Measurements from ENCODE around the gene CFAP298.
A peak's percentile ranks its signal among the peaks of the same experiment; 100 is the strongest.

The CFAP298 gene

DNA sequence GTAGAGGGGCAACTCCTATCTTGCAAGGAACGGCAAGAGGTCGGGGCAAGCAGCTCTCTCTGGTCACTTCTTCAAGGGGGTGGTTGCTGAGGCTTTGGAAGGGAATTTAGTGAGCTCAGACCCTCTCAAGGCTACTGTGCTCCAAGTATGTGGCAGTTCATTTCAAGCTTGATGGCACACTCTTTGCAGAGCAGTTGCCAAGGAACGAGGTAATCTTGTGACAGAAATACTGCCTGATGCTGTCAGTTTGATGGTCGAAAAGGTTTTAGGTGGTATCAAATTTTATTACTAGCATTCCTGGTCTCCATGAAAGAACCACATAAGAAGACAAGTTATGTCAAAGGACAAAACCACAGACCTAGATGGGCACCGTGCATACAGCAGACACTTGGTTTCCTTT is 13.1 kb downstream of the CFAP298 start:
- DNase-seq: peak in 1 of 3 experiments; percentile 49

DNA sequence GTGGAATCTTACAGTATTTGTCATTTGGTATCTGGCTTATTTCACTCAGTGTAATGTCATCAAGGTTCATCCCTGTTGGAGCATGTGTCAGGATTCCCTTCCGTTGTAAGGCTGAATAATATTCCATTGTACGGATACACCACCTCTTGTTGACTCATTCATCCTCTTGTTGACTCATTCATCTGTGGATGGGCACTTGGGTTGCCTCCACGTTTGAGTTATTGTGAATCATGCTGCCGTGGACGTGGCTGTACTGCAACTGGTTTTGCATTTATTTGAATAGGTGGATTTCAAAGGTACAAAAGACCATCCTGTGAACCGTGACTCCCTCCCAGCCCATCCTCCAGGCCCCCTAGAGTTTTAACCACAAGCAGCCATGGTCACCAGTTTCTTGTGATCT is 15.0 kb downstream of the CFAP298 start:
- no peak for DNase-seq

DNA sequence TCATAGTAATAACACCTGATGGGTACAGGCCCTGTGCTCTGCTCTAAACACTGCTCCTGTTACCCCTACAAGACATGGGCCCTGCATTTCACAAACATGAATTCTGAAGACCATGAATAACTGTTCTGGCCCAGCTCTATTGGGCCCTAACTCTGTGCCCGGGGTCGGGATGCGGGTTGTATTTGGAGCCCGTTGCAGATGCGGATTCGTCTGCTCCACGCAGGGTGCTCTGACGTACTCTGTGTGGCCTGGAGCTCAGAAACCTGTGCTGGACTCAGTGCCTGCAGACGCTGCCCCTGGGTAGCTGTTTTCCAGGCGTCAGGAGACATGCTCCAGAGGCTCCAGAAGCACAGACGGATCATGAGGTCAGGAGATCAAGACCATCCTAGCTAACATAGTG is 16.7 kb downstream of the CFAP298 start:
- DNase-seq: no peak

DNA sequence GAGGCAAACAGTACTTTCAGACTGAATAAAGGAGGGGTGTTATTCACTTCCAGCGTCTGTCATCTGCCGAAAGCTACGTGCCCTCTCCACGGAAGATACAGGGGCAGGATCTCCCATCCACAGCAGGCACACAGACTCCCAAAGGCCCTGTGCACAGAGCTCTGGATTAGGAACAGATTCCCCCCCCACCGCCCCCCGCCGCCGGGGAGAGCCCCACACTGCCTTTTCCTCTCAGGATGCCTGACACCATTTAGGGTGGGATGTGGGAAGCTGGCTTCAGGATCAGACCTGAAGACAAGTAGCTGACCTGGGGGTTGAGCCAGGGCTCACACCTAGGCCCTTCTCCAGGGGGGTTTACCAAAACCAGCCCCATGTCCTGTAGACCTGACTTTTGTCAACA is 18.5 kb downstream of the CFAP298 start:
- no peak for DNase-seq

DNA sequence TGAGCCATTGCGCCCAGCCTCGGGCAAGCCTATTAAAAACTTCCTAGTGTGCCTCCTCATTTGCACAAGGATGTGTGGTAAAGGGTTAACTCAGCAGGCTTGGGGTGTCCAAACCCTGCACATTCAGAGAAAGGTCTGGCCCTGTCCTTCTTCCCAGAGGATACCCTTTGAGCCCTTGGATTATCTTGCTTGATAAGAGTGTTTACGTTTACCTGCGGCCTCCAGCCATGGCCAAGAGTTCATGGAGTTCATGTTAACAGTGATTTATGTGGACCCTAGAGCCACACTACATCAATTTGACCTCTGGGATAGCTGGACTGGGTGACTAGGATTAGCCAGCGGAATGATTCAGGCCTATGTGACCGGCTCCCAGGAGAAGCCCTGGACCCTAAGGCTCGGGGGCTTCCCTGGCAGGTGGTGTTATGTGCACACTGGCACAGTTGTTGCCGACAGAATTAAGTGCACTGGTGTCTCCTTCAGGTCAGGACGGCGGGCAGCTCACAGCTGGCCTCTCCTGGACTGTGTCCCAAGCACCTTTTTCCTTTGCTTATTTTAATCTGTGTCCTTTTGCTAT is 19.2 kb downstream of the CFAP298 start:
- no peak for DNase-seq

DNA sequence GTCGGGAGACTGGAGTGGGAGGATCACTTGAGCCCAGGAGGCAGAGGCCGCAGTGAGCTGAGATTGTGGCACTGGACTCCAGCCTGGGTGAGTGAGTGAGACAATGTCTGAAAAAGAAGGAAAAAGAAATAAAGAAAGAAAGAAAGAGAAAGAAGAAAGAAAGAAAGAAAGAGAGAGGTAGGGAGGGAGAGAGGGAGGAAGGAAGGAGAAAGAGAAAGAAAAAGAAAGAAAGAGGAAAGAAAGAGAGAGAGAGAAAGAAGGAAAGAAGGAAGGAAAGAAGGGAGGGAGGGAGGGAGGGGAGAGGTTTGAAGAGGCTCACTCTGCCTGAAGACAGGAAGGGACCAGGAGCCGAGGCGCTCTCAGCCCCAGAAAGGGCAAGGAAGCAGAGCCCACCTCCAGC is 22.0 kb downstream of the CFAP298 start:
- DNase-seq: no peak

DNA sequence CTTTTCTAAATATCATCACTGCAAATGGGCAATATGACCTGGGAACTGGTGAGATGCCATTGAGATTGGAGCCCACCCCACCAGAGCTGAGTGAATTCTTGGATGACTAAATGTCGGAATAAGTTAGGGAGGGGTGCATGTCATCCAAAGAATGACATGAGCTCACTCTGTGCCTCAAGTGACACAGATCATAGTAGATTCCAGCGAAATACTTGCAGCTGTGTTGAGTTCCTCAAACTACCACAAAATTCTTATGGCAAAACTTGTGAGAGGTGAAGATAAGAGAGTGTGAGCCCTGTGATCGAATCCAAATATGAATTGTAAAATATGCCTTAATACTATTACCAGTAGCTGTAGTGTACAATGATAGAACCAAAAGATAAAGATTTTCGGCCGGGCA is 24.5 kb downstream of the CFAP298 start:
- no peak for DNase-seq

DNA sequence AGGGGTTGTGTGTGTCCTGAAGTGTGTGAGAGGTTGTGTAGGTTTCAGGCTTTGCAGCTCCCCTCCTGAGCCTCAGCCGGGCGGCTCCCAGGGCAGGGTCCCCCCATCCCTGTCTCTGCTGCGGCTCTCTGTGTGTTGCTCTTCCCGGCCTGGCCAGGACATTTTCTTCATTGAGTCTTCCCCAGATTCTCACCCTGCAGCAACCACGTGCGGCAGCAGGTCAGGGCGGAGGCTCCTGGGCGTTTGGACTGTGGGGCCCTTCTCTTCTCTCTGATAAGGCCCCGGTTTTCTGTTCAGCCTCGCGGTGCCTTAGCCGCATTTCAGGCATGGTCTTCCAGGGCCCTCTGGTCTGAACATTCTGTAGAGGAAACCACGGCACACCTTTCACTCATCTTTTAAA is 25.1 kb downstream of the CFAP298 start:
- DNase-seq: no peak

DNA sequence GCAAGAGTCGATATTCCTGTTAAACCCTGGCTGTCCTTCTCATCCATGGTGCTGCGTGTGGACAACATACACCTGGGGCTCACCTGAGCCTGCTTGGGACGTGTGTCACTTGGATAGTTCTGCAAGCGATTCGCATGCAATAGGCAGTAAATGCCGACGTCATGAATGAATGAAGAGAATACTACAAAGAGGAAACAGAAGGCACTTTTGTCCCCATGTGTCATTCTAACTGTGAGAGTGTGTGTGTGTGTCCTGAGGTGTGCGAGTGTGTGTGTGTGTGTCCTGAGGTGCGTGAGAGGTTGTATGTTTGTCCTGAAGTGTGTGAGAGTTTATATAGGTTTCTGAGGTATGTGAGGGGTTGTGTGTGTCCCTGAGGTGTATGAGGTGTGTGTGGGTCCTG is 26.2 kb downstream of the CFAP298 start:
- no peak for DNase-seq

DNA sequence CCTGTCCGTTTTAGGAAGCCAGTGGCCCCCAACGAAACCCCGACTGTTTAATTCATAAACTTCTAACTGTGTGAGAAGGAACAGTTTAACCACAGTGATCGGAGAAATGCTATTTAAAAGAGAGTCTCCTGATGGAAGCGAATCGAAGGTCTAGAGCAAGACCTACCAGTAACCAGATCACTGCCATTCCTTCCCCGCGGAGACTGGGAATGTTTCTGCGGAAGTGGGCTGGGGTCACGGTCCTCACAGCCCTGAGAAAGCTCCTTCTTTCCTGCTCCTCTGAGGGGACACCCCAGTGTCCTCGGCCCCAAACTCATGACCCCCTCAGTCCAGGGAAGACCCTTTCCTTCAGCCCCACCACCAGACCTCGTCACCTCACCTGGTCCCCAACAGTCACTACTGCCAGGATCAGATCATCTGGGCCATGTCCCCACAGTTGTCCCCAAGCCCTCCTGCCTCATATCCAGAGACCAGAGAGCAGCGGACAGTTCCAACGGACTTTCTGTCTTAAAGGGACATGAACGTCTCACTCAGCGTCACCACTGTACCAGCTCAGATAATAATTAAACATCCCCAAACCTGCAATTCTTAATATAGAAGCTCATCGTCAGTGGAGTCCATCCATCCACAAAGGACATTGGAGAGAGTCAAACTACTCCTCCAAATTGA is 27.0 kb downstream of the CFAP298 start, which contains the start of gene TCP10L:
Gene TCP10L, minus strand, starts transcription at position 482 of the 669 bp plus-strand sequence. CDS start 1,219 bp downstream, outside the sequence.
- DNase-seq: no peak

DNA sequence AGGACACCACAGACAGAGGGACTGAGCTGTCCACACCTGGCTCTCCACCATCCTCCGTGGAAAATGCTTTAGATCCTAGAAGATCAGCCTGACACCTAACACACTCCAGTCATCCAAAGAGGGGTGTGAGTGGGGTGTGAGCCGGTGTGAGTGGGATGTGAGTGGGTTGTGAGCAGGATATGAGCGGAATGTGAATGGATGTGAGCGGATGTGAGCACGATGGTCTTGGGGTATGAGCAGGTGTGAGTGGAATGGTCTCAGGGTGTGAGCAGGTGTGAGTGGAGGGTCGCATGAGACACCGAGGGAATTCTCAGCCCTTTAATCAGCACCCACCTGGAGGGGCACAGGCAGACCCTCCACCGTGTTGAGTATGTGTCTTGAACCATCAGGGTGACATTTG is 27.7 kb downstream of the CFAP298 start:
- no peak for DNase-seq

DNA sequence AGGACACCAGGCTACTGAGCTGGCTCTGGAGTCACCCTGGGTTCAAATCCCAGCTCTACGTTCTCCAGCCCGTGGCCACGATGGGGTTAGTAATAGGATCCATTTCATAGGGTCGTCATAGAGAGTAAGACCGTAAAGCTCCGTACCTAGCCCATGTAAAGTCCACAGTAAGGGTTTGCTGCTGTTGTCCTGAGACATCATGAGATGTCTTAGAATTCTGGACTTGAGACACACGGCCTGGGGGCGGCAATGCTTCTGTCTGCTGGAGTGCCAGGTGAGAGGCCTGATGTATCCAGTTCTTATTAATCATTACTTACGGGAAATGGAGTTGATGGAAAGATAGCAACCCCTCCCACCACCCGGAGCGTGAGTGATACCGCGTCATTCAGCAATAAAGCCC is 30.4 kb downstream of the CFAP298 start:
- DNase-seq: no peak

DNA sequence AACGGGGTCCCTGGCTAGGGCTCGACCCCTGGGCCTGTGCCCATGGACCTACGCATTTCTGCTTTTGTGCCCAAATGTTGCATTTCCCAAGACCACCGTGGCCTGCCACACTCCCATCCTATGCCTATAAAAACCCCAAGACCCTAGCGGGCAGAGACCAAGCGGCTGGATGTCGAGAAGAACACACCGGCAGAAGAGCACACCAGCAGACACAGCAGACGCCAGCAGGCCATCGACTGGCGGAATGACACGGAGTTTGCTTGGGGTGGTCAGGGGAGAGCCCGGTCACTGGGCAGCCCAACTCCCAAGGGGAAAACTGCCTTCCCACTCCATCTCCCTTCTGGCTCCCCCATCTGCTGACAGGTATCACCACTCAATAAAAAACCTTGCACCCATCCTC is 31.2 kb downstream of the CFAP298 start:
- no peak for DNase-seq

DNA sequence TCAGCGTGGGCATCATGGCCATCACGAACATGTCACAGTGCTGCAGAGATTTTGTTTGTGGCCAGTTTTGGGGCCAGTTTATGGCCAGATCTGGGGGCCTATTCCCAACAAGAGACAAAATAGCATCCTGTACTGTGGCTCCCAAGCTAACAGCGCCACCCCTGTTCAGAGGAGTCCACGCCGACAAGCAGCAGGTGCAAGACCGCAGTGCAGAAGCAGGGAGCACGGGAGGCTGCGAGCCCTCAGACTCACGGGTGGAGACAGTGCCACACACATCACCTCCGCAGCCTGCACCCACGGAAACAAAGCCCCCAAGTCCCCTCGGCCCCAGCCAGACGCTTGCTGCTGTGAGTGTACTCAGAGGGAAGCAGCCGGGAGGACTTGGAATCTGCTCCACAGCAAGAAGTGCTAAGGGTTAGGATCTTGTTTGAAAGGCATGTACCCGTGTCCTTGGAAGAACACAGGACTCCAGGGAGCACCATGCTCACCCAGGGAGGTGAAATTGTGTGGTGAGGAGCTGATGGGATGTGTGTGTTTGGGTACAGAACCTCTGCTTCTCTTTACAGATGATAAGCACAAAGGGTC is 34.0 kb downstream of the CFAP298 start:
- DNase-seq: no peak

DNA sequence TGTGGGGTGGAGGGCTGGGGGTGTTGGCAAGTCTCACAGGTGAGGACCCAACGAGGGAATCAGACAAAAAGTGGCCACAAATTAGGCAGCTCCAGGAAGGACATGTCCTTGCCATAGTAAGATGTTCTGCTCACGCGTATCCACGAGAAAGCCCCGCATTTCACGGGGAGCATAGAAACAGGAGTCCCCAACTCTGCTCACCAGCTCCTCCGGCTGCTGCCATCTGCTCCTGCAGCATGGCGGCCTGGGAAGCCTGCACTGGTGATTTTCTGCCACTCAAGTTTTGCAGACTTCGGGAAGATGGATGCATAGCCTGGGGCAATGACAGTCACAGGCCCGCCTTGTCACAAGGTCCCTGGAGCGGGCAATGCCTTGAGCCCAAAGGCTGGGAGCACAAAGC is 36.2 kb downstream of the CFAP298 start:
- DNase-seq: no peak

DNA sequence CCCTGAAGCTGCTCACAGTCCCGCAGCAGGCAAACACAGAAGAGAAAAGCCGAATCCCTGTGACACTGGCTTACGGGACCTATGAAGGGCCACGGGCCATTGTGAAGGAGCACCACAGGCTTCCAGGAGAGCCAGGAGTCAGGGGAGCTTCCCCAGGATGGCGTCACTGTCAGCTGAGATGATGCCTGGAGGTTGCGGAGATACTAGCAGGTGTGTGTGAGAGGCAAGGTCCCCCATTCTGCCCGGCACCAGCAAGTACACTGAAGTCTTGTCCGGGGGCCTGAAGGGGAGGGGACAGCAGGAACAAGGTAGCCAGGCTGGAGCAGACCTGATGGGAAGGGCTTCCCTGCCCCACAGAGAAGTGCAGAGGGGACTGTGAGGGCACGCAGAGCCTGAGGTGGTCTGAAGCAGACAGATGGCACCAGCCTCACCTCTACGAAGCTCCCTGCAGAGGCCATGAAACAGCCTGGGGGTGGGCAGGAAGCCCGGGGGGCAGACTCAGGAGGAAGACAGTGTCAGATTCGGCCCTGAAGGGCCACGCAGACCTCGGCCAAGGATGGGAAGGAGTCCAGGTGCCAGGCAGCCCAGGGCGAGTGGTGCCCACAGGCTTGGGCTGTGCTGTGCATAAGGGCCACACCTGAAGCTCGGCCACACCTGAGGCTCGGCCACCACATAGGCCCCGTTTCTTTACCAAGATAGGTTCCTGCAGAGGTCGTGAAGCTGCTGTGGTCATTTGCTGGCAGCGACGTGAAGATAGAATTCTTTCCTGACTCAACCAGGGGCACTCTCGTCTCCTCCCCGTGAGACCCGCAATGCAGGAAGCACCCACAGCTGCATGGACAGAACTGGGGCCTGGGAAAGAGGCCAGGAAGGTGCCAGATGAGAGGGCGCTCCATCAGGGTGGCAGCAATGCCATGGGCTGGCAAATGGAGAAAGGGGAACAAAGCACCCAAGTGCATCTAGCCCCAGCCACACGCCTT is 36.9 kb downstream of the CFAP298 start:
- DNase-seq: no peak

DNA sequence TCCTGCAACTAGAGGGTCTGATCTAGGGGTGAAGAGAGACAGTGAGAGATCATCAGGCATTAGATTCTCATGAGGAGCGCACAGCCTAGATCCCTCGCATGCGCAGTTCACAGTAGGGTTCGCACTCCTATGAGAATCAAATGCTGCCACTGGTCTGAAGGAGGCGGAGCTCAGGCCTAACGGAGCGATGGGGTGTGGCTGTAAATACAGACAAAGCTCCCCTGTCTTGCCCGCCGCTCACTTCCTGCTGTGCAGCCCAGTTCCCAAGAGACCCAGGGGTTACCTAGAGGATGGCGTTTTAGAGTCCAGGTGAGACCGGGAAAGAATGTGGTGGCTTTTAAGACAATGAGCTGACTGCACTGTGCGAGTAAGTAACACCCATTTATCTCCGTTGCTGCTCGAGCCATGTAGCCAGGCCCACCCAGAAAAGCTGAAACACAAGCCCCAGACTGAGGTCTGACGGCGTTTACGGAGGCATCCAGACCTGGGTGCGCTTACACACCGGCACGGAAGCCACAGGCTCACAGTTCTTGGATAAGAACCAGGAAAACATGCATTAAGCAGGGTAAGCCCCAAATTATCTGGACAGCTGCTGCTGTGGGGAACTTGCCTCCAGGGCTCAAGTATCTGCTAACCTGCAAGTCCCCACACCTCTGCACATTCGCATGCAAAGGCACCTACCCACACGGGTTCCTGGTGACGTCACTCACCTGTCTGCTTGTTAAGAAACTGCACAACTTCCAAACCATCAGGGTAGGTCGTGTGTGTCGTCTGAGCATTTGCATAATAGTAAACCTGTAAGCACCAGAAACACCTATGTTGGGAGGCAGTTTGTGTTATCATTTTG is 39.4 kb downstream of the CFAP298 start:
- peak in 2 of 3 experiments; percentile 50 to 76 for DNase-seq

DNA sequence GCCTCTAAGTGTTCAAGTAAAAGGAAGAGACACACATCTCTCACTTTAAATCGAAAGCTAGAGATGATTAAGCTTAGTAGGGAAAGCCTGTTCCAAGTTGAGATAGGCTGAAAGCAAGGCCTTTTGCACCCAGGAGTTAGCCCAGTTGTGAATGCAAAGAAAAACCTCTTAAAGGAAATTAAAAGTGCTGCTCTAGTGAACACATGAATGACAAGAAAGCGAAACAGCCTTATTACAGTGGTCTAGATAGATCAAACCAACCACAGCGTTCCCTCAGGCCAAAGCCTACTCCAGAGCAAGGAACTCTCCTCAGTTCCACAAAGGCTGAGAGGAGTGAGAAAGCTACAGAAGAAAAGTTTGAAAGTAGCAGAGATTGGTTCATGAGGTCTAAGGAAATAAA is 41.7 kb downstream of the CFAP298 start:
- DNase-seq: no peak

DNA sequence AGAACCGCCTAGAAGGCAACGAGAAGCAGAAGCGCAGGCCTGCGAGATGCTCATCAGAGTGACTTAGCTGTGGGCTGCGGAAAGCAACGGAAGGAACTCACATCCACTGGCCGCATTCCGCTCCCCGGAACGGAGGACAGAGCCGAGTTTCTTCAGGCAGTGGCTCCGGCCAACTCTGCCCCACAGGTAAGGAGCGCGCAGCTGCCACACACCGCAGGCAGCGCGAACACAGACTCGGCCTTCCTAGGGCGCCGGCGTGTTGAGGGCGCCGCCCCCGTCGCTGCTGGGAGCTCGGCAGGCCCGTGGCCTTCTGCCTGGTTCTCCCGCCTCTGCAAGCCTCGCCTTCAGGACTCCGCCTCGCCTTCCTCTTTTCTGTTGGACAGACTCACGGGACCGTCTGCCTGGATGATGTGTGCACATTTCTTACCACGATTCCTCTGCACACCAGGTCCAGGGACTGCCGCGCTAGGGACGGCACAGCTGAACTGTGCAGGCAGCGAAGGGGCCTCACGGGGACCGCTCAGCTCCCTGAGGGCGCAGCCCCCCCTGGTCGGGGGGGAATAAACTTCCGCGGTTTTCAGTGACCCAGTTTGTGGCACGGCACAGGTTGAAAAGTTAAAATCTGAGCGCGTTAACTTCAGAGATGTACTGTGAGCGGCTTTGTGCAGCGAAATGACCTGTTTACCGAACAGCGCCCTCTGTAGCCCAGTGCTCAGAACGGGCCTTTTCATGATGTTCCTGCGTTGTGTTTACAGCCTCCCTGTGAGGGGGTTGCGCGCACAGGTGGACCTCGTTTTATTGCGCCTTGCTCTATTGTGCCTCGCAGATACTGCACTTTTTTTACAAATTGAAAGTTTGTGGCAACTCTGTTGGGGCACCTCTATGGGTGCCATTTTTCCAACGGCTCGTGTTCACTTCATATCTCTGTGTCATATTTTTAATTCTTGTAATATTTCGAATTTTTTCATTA is 42.6 kb downstream of the CFAP298 start:
- DNase-seq: peak; percentile 66 to 96 (median 94)

DNA sequence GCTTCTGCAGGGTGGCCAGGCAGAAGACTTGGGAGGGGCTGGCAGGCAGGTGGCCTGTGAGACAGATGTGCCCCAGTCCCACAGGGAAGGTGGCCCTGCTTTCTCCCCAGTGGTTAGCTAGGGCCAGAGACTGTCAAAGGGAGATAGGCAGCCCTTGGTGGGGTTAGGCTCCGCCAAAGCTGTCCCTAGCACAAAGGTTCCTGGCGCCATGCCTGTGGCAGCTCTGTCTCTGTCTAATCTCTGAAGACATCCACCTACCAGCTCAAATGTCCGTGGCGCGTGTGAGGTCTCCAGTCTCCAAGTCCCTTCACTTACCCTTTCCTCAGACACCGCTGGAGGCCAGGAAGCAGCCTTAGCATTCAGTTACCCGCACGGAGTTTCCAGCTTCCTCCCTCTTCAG is 44.6 kb downstream of the CFAP298 start:
- DNase-seq: no peak

DNA sequence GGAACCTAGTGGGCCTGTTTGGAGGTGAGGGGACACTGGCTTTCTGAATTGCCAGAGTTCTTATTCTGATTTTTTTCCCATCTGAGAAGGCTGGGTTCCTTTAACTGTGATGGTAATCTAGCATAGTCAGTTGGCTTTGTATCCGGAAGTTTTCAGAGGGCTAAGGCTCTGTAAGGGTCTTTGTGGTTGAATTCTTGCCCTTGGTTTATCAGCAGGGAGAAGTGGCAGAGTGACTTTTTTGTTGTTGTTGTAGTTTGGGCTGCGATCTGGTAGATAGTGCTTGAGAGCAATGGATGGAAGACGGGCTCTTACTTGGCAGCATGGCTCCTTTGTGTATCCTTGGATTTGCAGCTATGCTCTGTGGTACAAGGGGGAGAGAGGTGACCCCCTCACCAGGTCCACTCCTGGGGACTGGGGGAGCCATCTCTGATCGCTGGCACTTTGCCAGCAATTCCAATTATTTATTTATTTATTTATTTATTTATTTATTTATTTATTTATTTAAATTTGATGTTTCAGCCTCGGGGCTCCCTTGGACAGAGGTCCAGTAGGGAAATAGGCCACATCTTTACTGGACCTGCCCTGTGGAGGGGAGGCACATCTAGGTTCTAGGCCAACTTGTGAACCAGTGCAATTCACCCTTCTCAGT is 45.3 kb downstream of the CFAP298 start:
- DNase-seq: no peak

Measured in NCI-H1417 (cell line).